Activated CD8-positive, alpha-beta memory T cell treated with anti-CD3 and anti-CD28 coated beads, Interleukin-2, amount 50 U/mL, for 24 hours (primary cell): ENCODE data around the gene SUPT6H.

Experiments used
- DNase-seq: peaks from one replicate; pipeline ENCODE4 v3.0.0-alpha.2; 2020; ENCODE audit errors: extremely low read depth

SUPT6H gene

GRCh38 chr17:28661635-28662526 lies at the start of gene SUPT6H, which contains the start of gene SDF2:
TSS of gene SUPT6H (plus strand) at chr17:28662205. CDS start at chr17:28673402, 11,197 bp downstream.
TSS of gene SDF2 (minus strand) at chr17:28661906. CDS start at chr17:28661876, 30 bp downstream.
- DNase-seq, result peak; percentile 94

GRCh38 chr17:28612531-28612930 lies 49.5 kb upstream of the SUPT6H start:
- DNase-seq, result no peak

GRCh38 chr17:28612936-28613872 lies 48.8 kb upstream of the SUPT6H start:
- DNase-seq, result no peak

GRCh38 chr17:28613931-28614381 lies 48.0 kb upstream of the SUPT6H start, which contains the start of gene RSKR:
TSS of gene RSKR (minus strand) at chr17:28614185. CDS start at chr17:28614161, 24 bp downstream.
- DNase-seq, result no peak

GRCh38 chr17:28615260-28615940 lies 46.6 kb upstream of the SUPT6H start:
- no peak for DNase-seq

GRCh38 chr17:28616281-28616680 lies 45.7 kb upstream of the SUPT6H start:
- DNase-seq, result no peak

- no peak for DNase-seq
These were observed 43.5 kb upstream of the SUPT6H start for GRCh38 chr17:28618464-28618863.

GRCh38 chr17:28620010-28620409 lies 42.0 kb upstream of the SUPT6H start:
- no peak for DNase-seq

- DNase-seq, result no peak
These were observed 39.8 kb upstream of the SUPT6H start for GRCh38 chr17:28622186-28622585.

GRCh38 chr17:28623696-28624095 lies 38.3 kb upstream of the SUPT6H start:
- no peak for DNase-seq

- DNase-seq, result no peak
These were observed 37.9 kb upstream of the SUPT6H start for GRCh38 chr17:28624148-28624547.

GRCh38 chr17:28626818-28627217 lies 35.2 kb upstream of the SUPT6H start:
- no peak for DNase-seq

GRCh38 chr17:28634206-28634865 lies 27.7 kb upstream of the SUPT6H start:
- DNase-seq, result no peak

GRCh38 chr17:28635506-28635905 lies 26.5 kb upstream of the SUPT6H start:
- no peak for DNase-seq

- no peak for DNase-seq
These were observed 20.4 kb upstream of the SUPT6H start for GRCh38 chr17:28641579-28641978.

- DNase-seq, result no peak
These were observed 17.8 kb upstream of the SUPT6H start for GRCh38 chr17:28643983-28644786.

GRCh38 chr17:28644787-28645575 lies 17.0 kb upstream of the SUPT6H start, which contains the start of gene BLTP2:
TSS of gene BLTP2 (minus strand) at chr17:28645158. CDS start at chr17:28645056, 102 bp downstream.
- DNase-seq, result peak; percentile 82

GRCh38 chr17:28645576-28645939 lies 16.4 kb upstream of the SUPT6H start:
- no peak for DNase-seq

- no peak for DNase-seq
These were observed 15.8 kb upstream of the SUPT6H start for GRCh38 chr17:28646039-28646754.
